GM15510 (cell line): Measurements from ENCODE around the gene NPAS3.

ENCODE experiments used
- POLR2A ChIP-seq: IDR thresholded peaks from 3 replicates; pipeline ENCODE4 v1.6.1; 2011; ENCODE audit warnings: borderline replicate concordance; ENCODE audit not compliant: insufficient read length; ENCODE audit errors: extremely low read depth

Gene NPAS3

GRCh38 chr14:33030386-33030785, 91.7 kb downstream of the NPAS3 start:
- no peak for TF ChIP-seq POLR2A

- TF ChIP-seq POLR2A = no peak
Observed at GRCh38 chr14:33035416-33036194, 96.9 kb downstream of the NPAS3 start.

- no peak for TF ChIP-seq POLR2A
Observed at GRCh38 chr14:33039311-33039710, 100.6 kb downstream of the NPAS3 start.

- TF ChIP-seq POLR2A = no peak
Observed at GRCh38 chr14:33040372-33041140, 101.9 kb downstream of the NPAS3 start.

GRCh38 chr14:33042591-33042990, 103.9 kb downstream of the NPAS3 start:
- TF ChIP-seq POLR2A = no peak

- TF ChIP-seq POLR2A = no peak
Observed at GRCh38 chr14:33045760-33046159, 107.1 kb downstream of the NPAS3 start.

GRCh38 chr14:33052943-33053342, 114.3 kb downstream of the NPAS3 start:
- TF ChIP-seq POLR2A = no peak

- no peak for TF ChIP-seq POLR2A
Observed at GRCh38 chr14:33056213-33056612, 117.5 kb downstream of the NPAS3 start.

GRCh38 chr14:33057585-33057984, 118.9 kb downstream of the NPAS3 start:
- TF ChIP-seq POLR2A = no peak

- TF ChIP-seq POLR2A = no peak
Observed at GRCh38 chr14:33061667-33062325, 123.1 kb downstream of the NPAS3 start.

- TF ChIP-seq POLR2A = no peak
Observed at GRCh38 chr14:33062476-33062875, 123.8 kb downstream of the NPAS3 start.

GRCh38 chr14:33062881-33063280, 124.2 kb downstream of the NPAS3 start:
- TF ChIP-seq POLR2A = no peak

GRCh38 chr14:33063521-33063920, 124.8 kb downstream of the NPAS3 start:
- TF ChIP-seq POLR2A = no peak

- TF ChIP-seq POLR2A = no peak
Observed at GRCh38 chr14:33065634-33066033, 127.0 kb downstream of the NPAS3 start.

- no peak for TF ChIP-seq POLR2A
Observed at GRCh38 chr14:33068040-33068439, 129.4 kb downstream of the NPAS3 start.
